ENCODE results near the gene TANC1. TPM values are rescaled to one million over a fixed set of nuclear protein-coding genes. Genes with fewer than 3 reads are reported as not detected.

Gene TANC1
- polyA plus RNA-seq, 4 donors, result 51.3 to 61.5 (median 55.7) TPM

- no peak for DNase-seq (ENCODE audit: low read depth in 4 of 4, low spot score in 2 of 4)
Observed at GRCh38 chr2:158960193-158960592, 8.2 kb upstream of the TANC1 start.

- no peak for DNase-seq (ENCODE audit: low read depth in 4 of 4, low spot score in 2 of 4)
Observed at GRCh38 chr2:158962074-158962473, 6.4 kb upstream of the TANC1 start.

- DNase-seq (ENCODE audit: low read depth in 4 of 4, low spot score in 2 of 4), result no peak
Observed at GRCh38 chr2:158963071-158963470, 5.4 kb upstream of the TANC1 start.

- no peak for DNase-seq (ENCODE audit: low read depth in 4 of 4, low spot score in 2 of 4)
Observed at GRCh38 chr2:158965107-158965506, 3.3 kb upstream of the TANC1 start.

- no peak for DNase-seq (ENCODE audit: low read depth in 4 of 4, low spot score in 2 of 4)
Observed at GRCh38 chr2:158965641-158966040, 2.8 kb upstream of the TANC1 start.

GRCh38 chr2:158966312-158966711 lies 2.1 kb upstream of the TANC1 start:
- no peak for DNase-seq (ENCODE audit: low read depth in 4 of 4, low spot score in 2 of 4)

- no peak for DNase-seq (ENCODE audit: low read depth in 4 of 4, low spot score in 2 of 4)
Observed at GRCh38 chr2:158967114-158967730, 1.2 kb upstream of the TANC1 start.

DNA sequence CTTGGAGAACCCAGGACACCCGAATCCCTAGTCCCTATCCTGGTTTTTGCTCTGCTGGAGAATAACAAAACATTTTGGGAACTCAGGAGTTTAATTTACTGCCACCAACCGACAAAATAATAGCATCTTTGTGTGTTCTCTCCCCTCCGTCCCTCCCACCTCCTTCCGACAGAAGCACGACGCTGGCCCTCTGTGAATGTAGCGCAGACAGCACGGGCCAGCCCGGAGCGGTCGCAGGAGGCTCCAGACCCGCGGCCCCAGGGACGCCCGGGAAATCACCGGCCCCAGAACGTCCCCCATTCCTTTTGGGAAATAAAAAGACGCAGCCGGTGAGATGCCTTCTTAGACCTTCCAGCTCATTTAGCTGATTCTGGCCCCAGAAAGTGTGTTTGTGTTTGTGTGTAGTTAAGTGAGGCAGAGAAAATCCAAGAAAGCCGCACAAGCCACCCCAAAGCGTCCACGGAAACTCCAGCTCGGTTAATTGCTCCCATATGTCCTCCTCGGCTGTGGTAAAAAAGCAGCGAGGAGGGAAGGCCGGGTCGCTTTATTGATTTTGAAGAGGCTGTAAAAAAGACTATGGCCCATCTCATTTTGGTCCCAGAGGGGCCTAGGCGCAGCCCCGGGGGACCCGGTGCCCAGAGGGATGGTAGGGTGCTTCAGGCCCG lies 577 bp upstream of the TANC1 start:
- no peak for DNase-seq (ENCODE audit: low read depth in 4 of 4, low spot score in 2 of 4)

DNA sequence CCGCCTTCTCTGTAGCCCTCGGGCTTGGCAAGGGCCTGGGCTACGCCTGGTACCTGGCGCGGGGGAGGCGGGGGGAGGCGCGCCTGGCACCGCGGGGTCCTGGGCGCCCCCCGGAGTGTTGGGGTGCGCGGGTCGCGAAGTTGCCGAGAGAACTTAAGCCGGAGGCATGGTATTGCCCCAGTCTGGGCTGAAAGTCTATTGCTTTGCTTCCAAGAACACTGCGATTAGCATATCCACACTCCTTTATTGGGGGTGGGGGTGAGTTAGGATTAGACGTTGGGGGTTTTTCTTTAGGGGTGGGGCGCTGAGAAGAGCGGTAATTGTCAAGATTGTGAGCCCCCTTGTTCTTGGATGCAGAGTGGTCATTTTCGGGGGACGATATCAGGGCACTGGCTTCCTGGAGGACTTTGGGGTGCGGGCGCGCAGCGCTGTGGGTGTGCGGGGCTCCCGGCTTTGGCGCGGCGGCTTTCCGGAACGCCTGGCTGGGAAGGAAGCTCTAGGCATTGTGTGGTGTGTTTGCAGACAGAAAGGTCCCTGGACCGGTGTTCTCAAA lies 798 bp downstream of the TANC1 start:
- DNase-seq (ENCODE audit: low read depth in 4 of 4, low spot score in 2 of 4), result no peak

DNA sequence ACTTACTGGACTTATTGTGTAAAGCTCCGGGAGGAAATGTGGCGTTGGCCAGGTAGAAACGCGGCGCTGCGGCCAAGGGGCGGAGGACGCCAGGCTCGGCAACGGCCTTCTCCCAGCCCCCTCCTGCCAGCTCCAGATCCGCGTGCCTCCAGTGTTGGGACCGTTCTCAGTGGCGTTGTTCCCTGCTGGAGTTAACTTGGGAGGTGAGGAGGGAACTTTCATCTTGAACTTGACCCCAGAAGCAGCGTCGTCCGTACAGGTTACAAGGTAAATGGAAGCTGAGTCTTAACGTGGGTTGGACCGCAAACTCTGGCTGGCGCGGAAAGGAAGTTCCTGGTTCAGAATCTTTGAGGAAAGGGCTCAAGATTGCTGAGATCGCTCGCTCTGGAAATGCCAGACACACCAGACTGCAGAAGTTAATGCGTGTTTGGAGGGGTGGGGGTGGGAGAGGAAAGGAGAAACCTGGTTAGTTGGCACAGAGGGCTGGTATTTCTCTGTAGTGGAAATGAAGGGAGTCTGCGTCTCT lies 1.3 kb downstream of the TANC1 start:
- no peak for DNase-seq (ENCODE audit: low read depth in 4 of 4, low spot score in 2 of 4)

DNA sequence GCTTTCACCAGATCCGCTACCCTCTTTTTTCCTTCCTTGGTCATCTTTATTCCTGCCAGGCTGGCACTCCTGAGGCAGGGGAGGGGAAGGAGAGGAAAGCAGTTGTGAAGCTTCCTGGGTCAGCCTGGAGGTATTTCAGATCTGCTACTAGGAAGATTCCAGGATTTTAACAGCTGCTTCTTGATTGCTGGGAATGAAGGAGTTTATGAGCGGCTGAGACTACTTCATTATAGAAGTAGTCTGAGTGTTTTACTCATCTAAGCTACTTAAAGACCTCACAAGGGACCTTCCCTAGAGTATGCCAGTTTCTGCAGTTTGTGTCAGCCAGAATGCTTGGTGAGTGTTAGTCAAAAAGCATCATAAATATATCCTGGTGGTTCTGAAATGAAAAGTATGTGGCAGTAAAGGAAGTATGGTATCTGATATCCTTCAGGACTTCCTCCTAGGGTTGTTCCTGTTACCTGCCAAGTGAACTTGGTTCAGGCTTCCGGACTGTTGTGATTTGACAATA lies 1.9 kb downstream of the TANC1 start:
- DNase-seq (ENCODE audit: low read depth in 4 of 4, low spot score in 2 of 4), result no peak

DNA sequence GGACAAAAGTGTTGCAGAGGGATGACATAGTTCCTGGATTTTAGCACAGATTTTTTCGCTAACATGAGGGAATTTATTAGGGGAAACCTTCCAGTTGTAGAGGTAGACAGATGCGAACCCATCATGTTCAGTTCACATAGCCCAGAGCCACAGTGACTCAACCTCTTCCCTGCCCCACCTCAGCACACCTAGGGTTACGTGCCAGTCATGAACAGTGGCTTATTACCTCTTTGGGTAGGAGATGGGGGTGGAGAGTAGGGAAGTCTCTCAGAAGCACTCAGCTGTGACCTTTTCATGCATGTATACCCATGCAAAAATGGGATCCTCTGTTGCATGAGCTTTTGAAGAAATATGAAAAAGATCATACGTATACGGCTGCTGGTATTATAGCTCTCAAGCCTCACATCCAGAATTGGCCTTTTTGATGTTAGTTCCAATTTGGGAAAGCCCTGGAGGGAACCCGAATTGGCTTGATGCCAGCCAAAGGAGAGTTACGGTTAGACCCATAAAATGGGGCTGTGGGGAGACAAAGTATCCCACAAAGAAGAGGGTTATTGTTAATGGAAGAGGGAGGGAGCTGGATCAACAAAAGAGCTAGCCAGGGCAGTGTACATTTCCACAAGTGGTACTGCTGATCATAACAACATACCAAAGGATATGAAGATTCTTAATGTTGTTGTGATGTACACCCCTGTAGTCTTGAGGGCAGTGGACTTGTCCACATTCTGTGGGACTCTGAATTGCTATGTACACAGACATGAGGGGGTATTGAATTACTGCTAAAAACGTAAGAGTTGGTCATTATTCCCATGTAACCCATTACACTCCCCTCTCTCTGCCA lies 4.9 kb downstream of the TANC1 start:
- no peak for DNase-seq (ENCODE audit: low read depth in 4 of 4, low spot score in 2 of 4)

DNA sequence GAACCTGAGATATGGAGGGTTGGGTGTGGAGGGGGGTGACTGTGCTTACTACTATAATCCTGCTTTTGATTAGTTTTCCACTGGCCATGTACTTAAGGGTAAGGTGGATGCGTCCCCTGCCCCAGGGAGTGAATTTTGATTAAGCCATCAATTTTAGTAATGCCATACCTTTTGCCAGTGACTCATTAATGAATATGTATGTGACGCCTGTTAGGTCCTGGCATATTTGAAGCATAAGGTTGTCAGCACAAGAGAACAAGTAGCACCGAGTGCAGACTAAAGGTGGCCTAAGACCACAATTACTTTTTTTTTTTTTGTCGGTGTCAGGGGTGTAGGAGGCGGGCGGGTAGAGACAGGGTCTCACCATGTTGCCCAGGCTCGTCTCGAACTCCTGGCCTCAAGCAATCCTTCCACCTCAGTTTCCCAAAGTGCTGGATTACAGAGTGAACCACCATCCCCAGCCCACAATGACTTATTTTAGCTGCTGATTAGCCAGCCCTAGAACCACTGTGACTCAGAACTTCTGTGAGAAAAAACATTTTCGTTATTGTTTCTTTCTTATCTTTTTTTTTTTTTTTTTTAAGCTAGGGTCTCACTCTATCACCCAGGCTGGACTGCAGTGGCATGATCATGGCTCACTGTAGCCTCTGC lies 7.0 kb downstream of the TANC1 start:
- no peak for DNase-seq (ENCODE audit: low read depth in 4 of 4, low spot score in 2 of 4)

- DNase-seq (ENCODE audit: low read depth in 4 of 4, low spot score in 2 of 4), result no peak
Observed at GRCh38 chr2:158979772-158980171, 11.3 kb downstream of the TANC1 start.

- no peak for DNase-seq (ENCODE audit: low read depth in 4 of 4, low spot score in 2 of 4)
Observed at GRCh38 chr2:158984604-158985135, 16.2 kb downstream of the TANC1 start.

GRCh38 chr2:158988501-158988900 lies 20.1 kb downstream of the TANC1 start:
- DNase-seq (ENCODE audit: low read depth in 4 of 4, low spot score in 2 of 4), result no peak

DNA sequence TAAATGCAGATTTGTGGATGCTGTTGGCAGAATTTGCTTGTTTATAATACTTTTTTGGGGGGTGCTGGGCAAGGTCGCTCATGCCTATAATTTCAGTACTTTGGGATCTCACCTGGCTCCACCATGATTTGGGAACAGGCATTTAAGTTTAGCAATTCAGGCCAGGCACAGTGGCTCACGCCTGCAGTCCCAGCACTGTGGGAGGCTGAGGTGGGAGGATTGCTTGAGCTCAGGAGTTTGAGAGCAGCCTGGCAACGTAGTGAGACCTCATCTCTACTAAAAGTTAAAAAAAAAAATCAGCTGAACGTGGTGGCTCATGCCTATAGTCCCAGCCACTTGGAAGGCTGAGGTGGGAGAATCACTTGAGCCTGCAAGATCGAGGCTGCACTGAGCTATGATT lies 20.7 kb downstream of the TANC1 start:
- DNase-seq (ENCODE audit: low read depth in 4 of 4, low spot score in 2 of 4), result no peak

DNA sequence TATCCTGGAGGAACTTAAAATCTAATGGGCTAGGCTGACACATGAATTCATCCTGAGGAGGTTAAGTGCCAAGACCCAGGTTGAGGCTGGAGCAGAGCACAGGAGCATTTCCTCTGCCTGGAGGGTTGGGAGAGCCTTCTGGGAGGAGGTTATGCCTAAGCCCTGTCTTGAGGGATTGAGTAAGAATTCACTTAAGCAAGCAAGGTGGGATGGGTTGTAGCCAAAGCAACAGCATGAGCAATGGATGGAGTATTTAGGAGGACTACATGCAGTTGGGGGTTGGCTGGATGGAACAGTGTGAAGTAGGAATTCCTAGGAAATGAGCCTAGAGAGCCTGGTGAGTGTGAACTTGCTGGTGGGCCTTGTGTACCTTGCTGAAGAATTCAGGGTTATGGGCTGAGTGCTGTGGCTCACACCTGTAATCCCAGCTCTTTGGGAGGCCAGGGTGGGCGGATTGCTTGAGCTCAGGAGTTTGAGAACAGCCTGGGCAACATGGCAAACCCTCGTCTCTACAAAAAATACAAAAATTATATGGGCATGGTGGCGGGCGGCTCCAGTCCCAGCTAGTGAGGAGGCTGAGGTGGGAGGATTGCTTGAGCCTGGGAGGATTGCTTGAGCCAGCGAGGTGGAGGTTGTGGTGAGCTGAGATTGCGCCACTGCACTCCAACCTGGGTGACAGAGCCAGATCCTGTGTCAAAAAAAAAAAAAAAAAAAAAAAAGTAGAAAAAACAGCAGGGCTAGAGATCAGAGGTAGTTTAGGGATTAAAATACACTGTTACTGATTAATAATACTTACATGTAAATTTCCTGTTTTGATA lies 22.2 kb downstream of the TANC1 start:
- DNase-seq (ENCODE audit: low read depth in 4 of 4, low spot score in 2 of 4), result no peak

DNA sequence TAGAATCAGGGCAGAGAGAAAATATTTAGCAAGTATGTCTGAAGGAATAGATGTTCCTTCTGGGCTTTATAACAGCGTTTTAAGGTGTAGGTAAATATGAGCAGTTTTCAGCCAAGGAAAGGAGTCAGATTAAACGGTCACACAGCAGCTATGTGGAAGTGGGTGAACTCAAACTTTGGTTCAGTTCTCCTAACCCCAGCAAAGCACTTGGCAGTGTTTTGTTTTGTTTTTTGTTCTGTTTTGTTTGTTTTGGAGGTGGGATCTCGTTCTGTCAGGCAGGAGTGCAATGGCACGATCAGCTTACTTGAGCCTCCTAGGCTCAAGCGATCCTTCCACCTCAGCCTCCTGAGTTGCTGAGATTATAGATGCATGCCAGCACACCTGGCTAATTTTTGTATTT lies 24.6 kb downstream of the TANC1 start:
- no peak for DNase-seq (ENCODE audit: low read depth in 4 of 4, low spot score in 2 of 4)

All from left renal cortex interstitium (tissue), 4 donors.